DMS79 treated with DMSO at 0.1 percent for 48 hours (cell line): Measurements from ENCODE around the gene LHFPL6.
A peak's percentile ranks its signal among the peaks of the same experiment; 100 is the strongest.

Source experiments
- DNase-seq: peaks from one replicate; lab custom pipeline; 2025; lab: John Stamatoyannopoulos, UW

Gene LHFPL6

DNA sequence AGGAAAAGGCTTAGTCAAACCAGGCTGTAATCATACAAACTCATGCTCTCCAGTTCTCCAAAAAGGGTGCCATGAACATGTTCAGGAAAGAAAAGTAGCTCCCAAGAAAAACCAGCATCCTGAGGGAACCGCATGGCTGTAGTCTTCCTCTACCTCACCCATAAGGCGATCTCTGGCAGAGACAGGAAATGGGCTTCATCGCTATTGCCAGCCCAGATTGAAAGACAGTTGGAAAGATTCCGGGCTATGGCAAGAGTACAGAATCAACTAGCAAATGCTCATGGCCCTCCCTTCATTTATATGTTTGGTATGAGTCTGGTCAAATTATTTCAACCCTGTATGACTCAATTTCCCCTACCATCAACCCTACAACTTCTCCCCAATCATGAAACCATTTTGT, 140.1 kb downstream of the LHFPL6 start:
- no peak for DNase-seq

DNA sequence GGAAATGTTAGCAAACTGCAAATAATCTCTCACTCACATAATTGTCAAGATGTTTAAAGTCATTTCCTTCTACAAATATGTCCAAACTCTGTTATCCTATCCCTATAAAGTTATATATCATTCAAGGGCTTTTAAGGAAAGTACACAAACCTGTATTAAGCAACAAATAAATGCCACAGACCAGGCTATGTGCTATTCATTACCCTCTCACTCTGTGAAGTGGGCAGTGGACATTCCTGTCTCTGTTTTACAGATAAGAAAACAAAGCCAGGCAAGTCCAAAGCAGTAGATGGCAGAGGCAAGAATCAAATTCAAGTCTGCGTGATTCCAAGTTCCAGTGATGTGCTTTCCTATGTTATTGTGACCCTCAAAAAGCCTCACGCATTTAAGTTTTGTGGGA, 140.6 kb downstream of the LHFPL6 start:
- DNase-seq, result no peak

DNA sequence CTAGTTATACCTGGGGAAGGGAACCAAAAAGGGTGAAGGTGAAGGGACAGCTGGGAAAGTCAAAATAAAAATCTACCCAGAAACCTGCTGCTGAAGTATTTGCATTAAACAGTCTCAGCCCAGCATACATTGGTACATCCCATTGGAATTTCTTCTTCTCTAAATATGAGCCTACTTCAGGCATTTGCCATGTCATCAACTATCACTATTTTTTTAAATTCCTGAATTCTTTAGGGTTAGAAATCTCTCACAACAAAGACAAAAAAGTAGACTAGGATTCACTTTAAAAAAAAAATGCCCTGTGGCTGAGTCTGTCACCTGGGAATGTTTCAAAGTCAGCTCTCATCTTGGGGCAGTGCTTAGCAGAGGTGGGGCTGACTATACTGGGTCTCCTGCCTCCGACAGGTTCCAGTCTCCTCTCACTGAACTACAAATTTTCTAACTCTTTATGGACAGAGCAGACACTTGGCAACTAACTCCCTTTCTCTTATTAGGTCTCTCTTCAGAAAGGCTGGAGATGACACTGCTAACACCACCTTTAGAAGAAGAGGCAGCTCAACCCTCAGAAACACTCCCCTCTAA, 141.2 kb downstream of the LHFPL6 start:
- no peak for DNase-seq

DNA sequence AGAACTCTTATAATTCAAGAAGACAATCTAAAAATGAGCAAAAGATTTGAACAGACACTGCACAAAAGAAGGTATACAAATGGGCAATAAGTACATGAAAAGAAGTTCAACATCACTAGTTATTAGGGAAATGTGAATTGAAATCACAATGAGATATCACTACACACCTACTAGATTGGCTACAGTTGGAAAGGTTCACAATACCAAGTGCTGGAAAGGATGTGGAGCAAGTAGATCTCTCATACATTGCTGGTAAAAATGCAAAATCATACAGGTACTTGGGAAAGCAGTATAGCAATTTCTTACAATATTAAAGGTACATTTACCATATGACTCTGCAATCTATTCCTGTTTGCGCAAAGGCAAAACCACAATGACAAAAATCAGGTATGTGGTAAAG, 145.7 kb downstream of the LHFPL6 start:
- DNase-seq, result no peak

DNA sequence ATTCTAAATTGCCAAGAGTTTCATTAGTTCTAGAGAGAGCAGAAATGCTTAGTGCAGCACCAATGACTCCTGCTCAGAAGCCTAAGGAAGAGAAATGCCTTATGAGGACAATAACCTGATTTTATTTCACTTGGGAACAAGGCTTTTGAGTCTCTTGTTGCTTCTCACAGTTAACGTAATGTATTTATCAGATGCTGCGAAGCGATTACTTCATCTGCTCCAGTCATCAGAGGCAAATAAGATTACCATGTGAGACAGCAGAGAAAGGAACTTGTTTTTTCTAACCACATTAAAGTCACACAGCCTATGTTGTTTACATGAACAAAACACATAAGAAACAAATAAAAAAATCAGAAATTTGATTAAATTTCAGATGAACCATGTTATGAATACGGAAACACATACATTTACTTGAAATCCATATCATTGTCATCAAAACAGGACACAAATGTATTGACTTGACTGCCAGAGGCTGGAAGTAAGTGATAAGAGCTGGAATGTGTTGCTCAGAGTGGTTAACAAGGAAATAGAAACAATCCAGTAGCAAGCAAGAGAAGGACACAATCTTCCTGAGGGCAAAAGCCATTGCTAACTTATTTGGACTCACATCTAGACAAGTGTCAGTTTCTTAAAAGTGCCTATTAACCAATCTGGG, 147.3 kb downstream of the LHFPL6 start:
- no peak for DNase-seq

DNA sequence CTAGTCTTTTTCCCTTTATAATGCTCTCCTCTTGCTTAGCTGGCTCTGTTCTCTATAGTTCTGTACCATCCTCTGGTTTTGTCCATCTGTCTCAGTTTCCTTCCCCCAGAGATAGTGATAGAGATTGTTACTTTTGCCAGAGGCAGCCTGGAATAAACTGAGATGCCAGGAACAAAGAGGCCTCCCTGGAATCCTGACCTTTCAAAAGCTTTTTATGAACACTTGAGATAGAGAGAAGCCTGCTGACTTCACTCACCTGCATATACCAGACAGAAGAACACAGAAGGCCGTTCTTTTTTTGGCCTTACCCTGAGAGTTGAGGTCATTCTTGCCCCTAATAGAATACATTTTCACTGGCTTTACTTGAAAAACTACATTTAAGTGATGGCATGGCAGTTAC, 150.2 kb downstream of the LHFPL6 start:
- no peak for DNase-seq

DNA sequence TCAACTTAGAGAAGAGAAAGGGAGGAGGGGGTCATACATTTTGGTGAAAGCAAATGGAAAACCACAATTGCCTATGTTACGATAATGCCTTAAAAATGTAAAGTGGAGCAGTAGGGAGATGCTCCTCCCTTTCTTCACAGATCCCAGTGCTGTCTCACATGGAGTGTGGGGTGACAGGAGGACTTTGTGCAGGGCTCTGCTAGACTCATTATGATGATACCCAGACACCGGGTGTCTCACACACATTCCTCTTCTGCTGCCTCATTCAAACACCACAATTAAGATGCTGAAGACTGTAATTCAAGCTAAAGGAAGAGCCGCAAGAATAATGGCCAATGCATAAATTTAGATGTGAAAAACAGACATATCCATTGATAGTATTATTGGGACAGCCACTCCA, 150.6 kb downstream of the LHFPL6 start:
- DNase-seq, result no peak

DNA sequence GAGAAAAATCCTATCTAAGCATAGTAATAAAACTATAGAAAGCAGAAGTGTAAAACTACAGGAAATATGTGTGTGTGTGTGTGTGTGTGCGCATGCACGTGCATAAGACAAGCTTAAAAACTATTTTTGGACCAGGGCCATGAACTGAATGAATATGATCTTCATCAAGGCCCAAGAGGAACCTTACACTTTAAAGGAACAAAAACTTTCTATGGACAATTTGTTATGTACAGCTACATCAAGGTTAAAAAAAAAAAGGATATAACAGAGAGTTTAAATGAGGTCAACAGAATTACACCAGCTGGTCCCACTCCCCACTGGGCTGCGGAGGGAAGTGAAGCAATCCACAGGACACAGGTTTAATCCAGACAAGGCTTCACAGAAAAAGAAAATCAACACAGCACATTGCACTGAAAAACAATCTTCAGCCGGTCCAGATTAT, 151.1 kb downstream of the LHFPL6 start:
- peak; percentile 23 for DNase-seq

DNA sequence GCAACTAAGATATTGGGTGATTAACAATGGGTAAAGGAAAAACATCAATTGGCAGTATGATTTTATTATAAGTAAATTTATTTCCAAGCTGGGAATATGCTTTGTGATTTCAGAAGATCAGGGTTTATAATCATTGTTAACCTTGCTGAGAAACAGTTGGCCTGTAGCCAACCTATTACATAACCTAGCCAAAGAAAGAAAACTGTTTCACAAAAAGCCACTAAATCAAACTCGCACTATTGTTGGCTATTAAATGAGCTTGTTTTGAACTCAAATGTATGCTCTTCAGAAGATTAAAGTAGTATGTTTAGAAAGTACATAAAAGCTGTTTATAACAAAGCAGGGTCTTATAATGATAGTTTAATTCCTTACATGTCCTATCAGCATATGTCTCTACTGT, 151.7 kb downstream of the LHFPL6 start:
- DNase-seq, result peak; percentile 41

DNA sequence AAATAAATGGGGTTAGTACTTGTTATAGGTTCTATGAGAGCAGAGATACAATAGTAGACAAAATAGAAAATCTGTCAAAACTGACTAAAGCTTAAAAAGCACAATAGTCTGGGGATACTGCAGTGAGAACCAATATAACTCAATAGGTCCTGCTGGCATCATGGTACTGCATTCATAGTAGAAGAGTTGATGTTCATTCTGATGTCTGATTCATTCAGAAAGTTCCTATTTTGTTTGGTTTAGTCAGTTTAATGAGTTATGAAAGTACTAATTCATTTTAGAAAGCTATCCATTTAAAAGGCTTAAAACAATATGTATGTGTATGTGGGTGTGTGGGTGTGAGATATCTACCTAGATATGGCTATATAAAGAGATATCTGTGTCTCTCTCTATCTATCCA, 152.8 kb downstream of the LHFPL6 start:
- DNase-seq, result no peak

DNA sequence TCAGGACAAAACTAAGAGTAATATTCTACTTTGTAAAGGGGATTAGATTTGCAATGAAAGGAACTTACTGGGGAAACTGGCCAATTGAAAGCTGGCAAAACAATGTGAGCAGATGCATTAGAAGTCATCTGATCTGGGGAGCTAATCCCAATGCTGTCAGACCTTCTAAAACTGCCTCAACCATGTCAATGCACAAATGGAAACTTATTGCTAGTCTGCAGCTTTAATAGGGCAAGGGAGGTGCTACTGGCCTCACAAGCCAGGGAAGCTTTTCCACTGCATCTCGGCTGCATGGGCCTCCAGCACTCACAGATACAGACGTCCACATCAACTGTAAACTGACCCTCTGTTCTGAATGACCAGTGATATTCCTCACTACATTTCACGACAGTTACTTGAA, 154.2 kb downstream of the LHFPL6 start:
- DNase-seq, result no peak

DNA sequence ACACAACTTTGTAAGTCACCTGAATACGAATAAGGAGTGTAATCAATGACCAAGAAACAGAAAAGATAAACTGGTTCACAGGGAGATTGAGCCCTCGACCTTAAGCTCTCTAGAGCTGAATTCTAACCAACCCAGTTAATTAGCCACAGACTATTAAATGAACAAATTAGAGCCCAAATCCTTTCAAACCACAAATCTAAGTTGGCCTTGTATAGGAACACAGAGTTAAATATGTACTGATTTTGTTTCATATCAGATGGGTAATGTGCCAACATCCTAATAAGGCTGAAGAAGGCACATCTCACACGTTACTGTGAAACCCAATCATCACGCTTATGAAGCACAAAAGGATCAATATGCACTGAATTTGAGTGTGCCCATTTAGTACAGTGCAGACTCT, 156.1 kb downstream of the LHFPL6 start:
- no peak for DNase-seq

DNA sequence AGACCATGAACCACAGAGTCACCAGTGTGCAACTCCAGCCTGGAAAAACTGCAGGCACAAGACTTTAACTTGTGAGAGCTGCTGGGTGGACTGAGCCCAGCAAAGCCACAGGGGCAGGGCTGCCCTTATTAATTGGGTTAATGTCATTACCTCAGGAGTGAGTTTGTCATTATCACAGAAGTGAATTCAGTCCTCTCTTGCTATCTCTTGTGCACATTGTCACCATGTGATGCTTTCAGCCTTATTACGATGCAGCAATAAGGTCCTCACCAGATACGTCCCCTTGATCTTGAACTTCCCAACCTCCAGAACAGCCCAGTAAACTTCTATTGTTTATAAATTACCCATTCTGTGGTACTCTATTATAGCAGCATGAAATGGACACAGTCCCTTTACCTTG, 158.1 kb downstream of the LHFPL6 start:
- no peak for DNase-seq

DNA sequence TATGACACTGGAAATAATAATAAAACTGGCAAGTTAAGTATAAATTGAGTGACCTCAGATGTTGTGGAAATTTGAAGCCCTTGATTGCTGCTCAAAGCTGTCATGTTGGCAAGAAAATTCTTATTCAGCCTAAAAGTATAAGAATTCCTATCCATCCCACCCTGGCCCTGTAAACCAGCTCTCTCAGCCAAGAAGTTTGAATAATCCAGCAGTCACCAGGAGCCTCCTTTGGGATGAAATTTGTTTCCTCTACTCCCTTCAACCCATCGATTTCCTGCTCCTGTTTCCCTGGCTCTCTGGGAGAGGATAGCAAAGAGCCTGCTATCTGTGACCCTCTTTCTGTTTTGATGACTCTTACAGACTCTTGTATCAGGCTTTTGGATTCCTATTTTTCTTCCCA, 169.3 kb downstream of the LHFPL6 start:
- no peak for DNase-seq

DNA sequence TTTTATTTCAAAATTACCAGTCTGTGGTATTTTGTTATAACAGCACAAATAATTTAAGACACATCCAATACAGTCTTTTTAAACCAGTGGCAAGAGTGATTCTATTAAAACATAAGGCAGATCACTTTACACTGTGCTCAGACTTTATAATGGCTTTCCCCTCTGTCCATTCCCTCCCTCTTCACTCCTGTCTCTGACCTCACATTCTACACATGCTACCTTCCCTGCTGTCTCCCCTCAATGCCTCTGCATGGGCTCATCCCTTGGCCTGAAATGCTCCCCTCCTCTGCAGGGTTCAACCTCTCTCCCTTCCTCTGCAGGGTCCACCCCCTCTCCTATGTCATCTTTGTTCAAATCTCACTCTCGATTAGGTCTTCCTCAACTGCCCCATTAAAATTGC, 170.8 kb downstream of the LHFPL6 start:
- DNase-seq, result no peak

DNA sequence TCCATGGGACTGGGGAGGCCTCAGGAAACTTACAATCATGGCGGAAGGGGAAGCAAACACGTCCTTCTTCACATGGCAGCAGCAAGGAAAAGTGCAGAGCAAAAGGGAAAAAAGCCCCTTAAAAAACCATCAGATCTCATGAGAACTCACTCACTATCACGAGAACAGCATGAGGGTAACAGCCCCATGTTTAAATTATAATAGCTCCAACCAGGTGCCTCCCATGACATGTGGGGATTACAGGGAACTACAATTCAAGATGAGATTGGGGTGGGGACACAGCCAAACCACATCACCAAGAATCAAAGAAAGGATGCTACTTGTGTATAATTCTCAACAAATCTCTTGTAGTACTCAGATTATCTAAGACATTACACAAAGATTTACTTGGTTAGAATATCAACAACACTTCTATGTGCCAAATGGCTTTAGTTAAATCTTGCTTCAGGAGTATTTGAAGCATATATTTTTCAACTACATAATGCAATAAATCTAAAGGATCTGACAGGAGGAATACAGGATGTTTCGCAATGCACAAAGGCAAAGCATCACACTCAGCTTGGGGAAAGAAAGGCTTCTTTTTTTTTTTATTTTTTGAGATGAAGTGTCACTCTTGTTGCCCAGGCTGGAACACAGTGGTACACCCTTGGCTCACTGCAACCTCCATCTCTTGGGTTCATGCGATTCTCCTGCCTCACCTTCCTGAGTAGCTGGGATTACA, 180.0 kb downstream of the LHFPL6 start:
- no peak for DNase-seq

DNA sequence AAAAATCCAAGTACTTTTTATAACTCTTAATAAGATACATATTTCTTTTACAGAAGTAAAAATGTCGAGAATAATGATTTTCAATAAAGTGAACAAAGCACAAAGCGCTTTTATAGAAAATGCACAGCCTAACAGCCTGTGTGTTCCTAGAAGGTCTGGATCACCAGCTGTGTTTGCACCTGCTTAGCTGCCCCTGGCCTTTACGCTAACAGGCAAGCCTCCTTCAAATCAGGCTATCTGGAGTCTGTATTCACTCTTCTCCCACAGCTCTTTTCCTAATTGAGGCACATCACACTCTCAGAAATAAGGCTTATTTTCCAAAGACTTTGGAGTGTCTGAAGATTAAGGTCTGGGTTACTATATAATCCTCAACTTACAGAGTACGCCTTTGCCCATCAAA, 183.1 kb downstream of the LHFPL6 start:
- no peak for DNase-seq

DNA sequence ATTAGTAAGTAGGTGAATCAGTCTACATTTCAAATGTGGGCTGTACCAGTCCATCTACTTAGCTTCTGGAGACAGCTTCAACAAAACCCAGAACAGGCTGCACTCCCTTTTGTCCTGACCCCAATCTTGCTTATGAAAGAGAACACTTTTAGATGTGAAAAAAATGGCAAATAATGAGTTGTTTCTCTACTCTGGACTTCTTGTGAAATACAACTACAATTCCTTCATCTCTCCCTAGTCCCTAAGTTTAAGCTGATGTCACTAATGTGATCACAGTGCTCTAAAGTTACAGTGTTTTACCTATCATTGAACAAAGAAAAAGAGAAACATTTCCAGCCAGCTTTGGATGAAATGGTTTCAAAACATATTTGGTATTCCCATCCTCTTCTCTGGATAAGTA, 183.9 kb downstream of the LHFPL6 start:
- no peak for DNase-seq

DNA sequence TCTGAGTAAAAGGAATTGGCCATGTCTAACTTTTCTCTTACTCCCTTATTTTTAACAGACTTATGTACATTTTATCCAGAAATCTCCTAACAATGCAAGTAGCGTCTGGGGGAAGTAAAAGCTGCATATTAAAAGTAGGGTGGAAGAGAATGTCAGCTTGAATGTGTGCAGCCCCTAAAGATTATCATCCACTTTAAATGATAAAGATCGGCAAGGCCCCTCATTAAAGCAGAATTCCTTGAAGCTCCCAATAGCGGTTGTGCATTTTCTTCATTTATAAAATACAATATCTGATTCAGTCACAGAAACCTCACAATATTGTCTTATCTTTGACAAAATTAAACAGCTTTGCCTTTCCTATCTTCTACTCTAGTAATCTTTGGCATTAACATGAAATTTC, 184.6 kb downstream of the LHFPL6 start:
- DNase-seq, result no peak

DNA sequence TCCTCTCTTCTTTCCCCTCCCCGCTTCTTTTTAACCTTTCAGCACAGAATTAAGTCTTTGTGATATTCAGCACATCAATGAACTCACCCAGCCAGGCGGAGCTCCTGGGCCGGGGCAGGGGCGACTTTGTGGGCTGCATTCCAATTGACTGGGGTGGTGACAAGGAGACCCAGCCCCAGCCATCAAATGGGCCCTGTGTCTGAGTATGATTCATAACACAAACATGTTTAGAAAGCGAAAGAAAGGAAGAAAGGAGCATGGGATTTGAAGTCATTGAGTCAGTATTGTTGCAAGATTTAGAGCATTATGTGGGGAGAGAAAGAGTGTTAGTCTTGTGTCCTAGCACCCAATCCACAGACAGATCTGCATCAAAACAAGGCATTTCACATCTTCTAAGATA, 185.3 kb downstream of the LHFPL6 start:
- no peak for DNase-seq

DNA sequence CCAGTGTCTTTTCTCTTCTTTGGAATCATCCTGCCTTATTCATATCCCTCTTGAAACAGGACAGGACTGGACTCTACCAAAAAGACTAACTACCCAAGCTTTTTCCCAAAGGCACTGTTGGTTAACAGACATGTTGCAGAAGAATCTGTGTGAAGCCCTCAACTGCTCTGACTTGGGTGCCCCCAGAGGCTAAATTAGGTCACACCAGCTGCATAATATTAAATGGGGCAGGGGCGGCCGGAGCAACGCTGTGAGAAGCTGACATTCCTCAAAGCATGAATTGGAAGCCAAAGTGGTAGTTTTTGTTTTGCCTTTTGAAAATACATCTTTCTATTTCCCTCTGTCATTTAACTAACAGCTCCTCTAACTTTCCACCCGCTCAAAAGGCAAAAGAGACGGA, 185.9 kb downstream of the LHFPL6 start:
- no peak for DNase-seq

DNA sequence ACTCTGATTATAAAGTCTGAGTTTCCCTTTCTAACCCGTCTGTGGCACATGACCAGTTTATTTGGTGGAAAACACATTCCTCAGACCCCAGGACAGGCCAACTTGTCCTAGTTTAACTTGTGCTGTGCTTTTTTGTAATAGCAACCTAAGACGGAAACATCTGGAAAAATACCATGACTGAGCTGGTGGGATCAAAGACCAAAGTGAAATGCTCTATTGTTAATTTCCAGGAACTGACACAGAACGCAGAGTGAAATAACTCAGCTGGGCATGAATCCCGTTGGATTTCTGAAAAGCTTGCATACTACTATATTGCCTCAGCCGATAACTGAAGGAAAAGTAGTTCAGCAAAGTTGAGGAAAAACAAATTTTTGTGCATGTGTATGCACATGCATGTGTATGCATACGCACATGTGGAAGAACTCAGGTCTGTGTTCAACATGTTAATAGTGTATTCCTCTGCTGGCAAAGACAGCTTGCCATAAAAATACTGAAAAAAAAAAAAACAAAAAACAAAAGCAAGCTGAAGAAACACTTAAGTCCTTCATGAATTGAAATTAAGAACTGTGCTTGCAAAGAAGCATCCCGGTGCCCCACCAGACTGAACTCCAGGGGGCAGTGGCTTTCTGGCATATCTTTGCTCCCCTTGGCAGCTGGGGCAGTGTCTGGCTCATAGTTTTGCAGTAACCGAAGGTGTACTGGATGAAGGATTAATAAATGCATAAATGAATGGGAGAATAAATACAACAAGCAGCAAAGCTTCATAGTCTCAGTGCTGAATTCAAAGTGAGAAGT, 187.8 kb downstream of the LHFPL6 start:
- DNase-seq, result no peak

DNA sequence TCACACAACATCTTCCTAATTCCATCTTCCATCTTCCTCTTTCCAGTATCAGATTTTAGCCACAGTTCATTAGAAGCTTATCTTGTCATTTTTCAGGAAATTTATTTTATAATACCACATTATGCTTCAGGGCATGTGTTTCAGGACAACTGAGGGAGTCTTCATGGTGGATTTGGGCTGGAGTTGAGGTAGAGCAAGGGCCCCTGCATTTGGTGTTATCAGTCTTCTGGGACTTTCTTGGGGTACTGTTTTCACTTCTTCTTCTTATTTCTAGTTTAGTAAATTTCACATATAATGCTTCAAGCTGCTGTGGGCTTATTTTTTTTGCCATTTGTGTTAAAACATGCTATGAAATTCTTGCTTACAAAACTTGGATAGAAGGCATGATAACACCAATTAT, 188.7 kb downstream of the LHFPL6 start:
- DNase-seq, result no peak
